Measurements from ENCODE around the gene RORB. TPM values are rescaled to one million over a fixed set of nuclear protein-coding genes. Genes with fewer than 3 reads are reported as not detected.

The RORB gene
- polyA plus RNA-seq, 3 donors = not detected

DNA sequence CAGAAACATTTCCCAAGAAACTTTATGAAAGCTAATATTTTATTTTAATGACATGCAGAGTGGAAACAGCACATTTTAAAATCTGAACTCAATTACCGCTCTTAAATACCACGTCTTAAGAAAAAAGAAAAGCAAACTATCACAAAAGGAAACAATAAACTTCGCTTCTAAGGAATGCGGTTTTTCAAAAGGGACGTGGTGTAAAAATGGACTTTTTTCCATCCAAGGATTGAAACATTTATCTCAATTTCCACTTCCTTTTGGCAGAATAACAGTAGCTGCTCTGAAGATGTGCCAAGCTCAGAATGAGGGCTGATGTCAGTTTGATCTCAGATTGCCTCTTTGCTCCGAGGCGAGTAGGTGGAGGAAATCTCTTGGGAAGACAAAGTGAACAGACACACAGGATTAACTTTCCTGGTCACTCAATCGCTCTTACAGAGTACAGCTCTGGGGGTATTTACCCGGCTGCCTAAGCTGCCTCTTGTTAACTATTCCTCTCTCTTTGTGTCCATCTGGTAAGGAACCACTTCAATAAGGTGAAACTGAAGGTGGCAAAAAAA lies 232.1 kb downstream of the RORB start:
- no peak overlapping the region for H3K4me2 ChIP-seq (replicated peaks; ENCODE audit: extremely low read depth, low read length, poor library complexity, severe bottlenecking)
- no peaks in the 10 kb centered on the region for H3K27me3 ChIP-seq (ENCODE audit: control insufficient read depth in 2 of 2, insufficient read depth in 2 of 2, low read length in 2 of 2)
- H3K4me3 ChIP-seq (replicated peaks in 1 of 3; ENCODE audit: low read depth in 2 of 3, low read length in 3 of 3) = no peak overlapping the region
- Mint-ChIP-seq H3K27me3 (ENCODE audit: low read depth in 3 of 3) (peaks cover 0 to 2% (median 0%) of the 10 kb centered on the region in 3 donors), H3K27ac (no peak overlapping the region), H3K4me3 (no peak overlapping the region), H3K9me3 (peaks cover 0 to 3% (median 0%) of the 10 kb centered on the region in 7 donors), H3K36me3 (no peaks in the 10 kb centered on the region), H3K4me1 (no peaks in the 10 kb centered on the region)
- H3K27ac ChIP-seq (ENCODE audit: low read depth in 1 of 2, low read length in 2 of 2) = no peak overlapping the region
- WGBS (ENCODE audit: insufficient coverage) = 80% methylated on average over 3 of the region's 9 CpGs
- DNase-seq = no peak
- H4K20me1 ChIP-seq (ENCODE audit: insufficient read depth, low read length) = no peaks in the 10 kb centered on the region
- no peaks in the 10 kb centered on the region for H3K36me3 ChIP-seq (replicated peaks in 1 of 2; ENCODE audit: control insufficient read depth in 1 of 2, insufficient read depth in 2 of 2, low read length in 2 of 2)
- intact Hi-C loops (cut with micrococcal nuclease) = no loop called here
- H3K79me2 ChIP-seq (ENCODE audit: insufficient read depth, low read length) = no peaks in the 10 kb centered on the region
- no peak overlapping the region for H2AFZ ChIP-seq (ENCODE audit: insufficient read depth, low read depth, low read length, poor library complexity, severe bottlenecking)
- no peak overlapping the region for H3K9ac ChIP-seq (ENCODE audit: insufficient read depth, low read length, poor library complexity, severe bottlenecking)
- TF ChIP-seq CTCF (IDR thresholded peaks at IDR 0.05) = no peak
- no peaks in the 10 kb centered on the region for H3K4me1 ChIP-seq (ENCODE audit: control insufficient read depth in 1 of 2, insufficient read depth in 2 of 2, low read length in 2 of 2)
- H3K9me3 ChIP-seq (replicated peaks in 1 of 2; ENCODE audit: control insufficient read depth in 1 of 2, insufficient read depth in 1 of 2, low read length in 2 of 2) = no peaks in the 10 kb centered on the region

- Histone ChIP-seq H3K27me3 (ENCODE audit: control insufficient read depth in 2 of 2, insufficient read depth in 2 of 2, low read length in 2 of 2) (no peaks in the 10 kb centered on the region), H2AFZ (ENCODE audit: insufficient read depth, low read depth, low read length, poor library complexity, severe bottlenecking) (no peak overlapping the region), H3K79me2 (ENCODE audit: insufficient read depth, low read length) (no peaks in the 10 kb centered on the region), H3K4me1 (ENCODE audit: control insufficient read depth in 1 of 2, insufficient read depth in 2 of 2, low read length in 2 of 2) (no peaks in the 10 kb centered on the region), H4K20me1 (ENCODE audit: insufficient read depth, low read length) (no peaks in the 10 kb centered on the region), H3K4me3 (replicated peaks in 1 of 3; ENCODE audit: low read depth in 2 of 3, low read length in 3 of 3) (no peak overlapping the region), H3K9me3 (replicated peaks in 1 of 2; ENCODE audit: control insufficient read depth in 1 of 2, insufficient read depth in 1 of 2, low read length in 2 of 2) (no peaks in the 10 kb centered on the region), H3K4me2 (replicated peaks; ENCODE audit: extremely low read depth, low read length, poor library complexity, severe bottlenecking) (no peak overlapping the region), H3K9ac (ENCODE audit: insufficient read depth, low read length, poor library complexity, severe bottlenecking) (no peak overlapping the region), H3K36me3 (replicated peaks in 1 of 2; ENCODE audit: control insufficient read depth in 1 of 2, insufficient read depth in 2 of 2, low read length in 2 of 2) (no peaks in the 10 kb centered on the region), H3K27ac (ENCODE audit: low read depth in 1 of 2, low read length in 2 of 2) (no peak overlapping the region)
- H3K4me3 Mint-ChIP-seq = no peak overlapping the region
- H3K4me1 Mint-ChIP-seq = no peaks in the 10 kb centered on the region
- 75% methylated on average over 2 of the region's 4 CpGs for WGBS (ENCODE audit: insufficient coverage)
- H3K27ac Mint-ChIP-seq = no peak overlapping the region
- H3K27me3 Mint-ChIP-seq (ENCODE audit: low read depth in 3 of 3) = peaks cover 0 to 7% (median 0%) of the 10 kb centered on the region in 3 donors
- intact Hi-C loops (cut with micrococcal nuclease) = no loop called here
- H3K36me3 Mint-ChIP-seq = no peaks in the 10 kb centered on the region
- no peak for TF ChIP-seq CTCF (IDR thresholded peaks at IDR 0.05)
- H3K9me3 Mint-ChIP-seq = no peaks in the 10 kb centered on the region
- DNase-seq = no peak
These were observed 238.6 kb downstream of the RORB start for GRCh38 chr9:74735761-74736160.
